ENCODE measurements around the gene TEC.

TEC gene

GRCh38 chr4:48110452-48110978 is 159.1 kb downstream of the TEC start:
- no peak overlapping the region for H3K27ac ChIP-seq
- TF ChIP-seq ZFX (IDR thresholded peaks at IDR 0.05; ENCODE audit: borderline replicate concordance), result no peak
- TF ChIP-seq CTCF (IDR thresholded peaks at IDR 0.05), result no peak

GRCh38 chr4:48109413-48110263 is 160.0 kb downstream of the TEC start:
- no peak overlapping the region for H3K27ac ChIP-seq
- TF ChIP-seq CTCF (IDR thresholded peaks at IDR 0.05) (peak; percentile 89), ZFX (IDR thresholded peaks at IDR 0.05; ENCODE audit: borderline replicate concordance) (no peak)

GRCh38 chr4:48108309-48109073 is 161.1 kb downstream of the TEC start:
- no peak overlapping the region for H3K27ac ChIP-seq
- no peak for TF ChIP-seq ZFX (IDR thresholded peaks at IDR 0.05; ENCODE audit: borderline replicate concordance)
- TF ChIP-seq CTCF (IDR thresholded peaks at IDR 0.05), result no peak

GRCh38 chr4:48105230-48105629 is 164.4 kb downstream of the TEC start:
- no peak for TF ChIP-seq ZFX (IDR thresholded peaks at IDR 0.05; ENCODE audit: borderline replicate concordance)
- TF ChIP-seq CTCF (IDR thresholded peaks at IDR 0.05), result no peak
- H3K27ac ChIP-seq, result no peak overlapping the region

GRCh38 chr4:48103483-48104139 is 166.0 kb downstream of the TEC start:
- no peak for TF ChIP-seq CTCF (IDR thresholded peaks at IDR 0.05)
- no peak for TF ChIP-seq ZFX (IDR thresholded peaks at IDR 0.05; ENCODE audit: borderline replicate concordance)

GRCh38 chr4:48102303-48102702 is 167.3 kb downstream of the TEC start:
- TF ChIP-seq CTCF (IDR thresholded peaks at IDR 0.05) (peak; percentile 39), ZFX (IDR thresholded peaks at IDR 0.05; ENCODE audit: borderline replicate concordance) (no peak)
- H3K27ac ChIP-seq, result no peak overlapping the region

More at GRCh38 chr4:48103483-48104139, 166.0 kb downstream of the TEC start:
- no peak overlapping the region for H3K27ac ChIP-seq

Data from 22Rv1 (cell line).